ENCODE results near the gene PANK1. TPM values are rescaled to one million over a fixed set of nuclear protein-coding genes. Genes with fewer than 3 reads are reported as not detected.

Gene PANK1
- total RNA-seq, 1 donor from 2014 or later: 7.9 TPM

DNA sequence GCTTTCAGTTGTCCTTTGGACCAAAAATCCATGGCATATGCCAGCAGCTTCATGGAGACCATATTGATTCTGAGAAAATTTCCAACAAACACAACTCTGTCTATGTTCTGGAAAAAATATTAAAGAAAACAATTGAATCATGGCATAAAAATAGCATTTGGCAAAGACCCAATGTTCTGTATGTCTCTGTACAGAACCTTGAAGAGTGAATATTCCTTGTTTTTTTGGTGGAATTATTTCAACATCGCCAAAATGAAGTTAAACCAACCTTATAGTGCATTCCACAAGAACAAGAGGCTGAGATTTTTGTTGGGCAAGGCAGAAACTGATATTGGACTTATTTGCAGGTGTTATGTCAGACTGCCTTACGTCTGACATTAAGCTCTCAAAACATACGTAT, 56.4 kb downstream of the PANK1 start:
- H3K27ac ChIP-seq (ENCODE audit: low read depth, low read length): no peak overlapping the region
- H3K9ac ChIP-seq (ENCODE audit: low read length): no peak overlapping the region
- H3K79me2 ChIP-seq (ENCODE audit: insufficient read depth, low read length): no peaks in the 10 kb centered on the region
- H3K4me1 Mint-ChIP-seq (ENCODE audit: low read depth, unreplicated experiment): peaks cover 11% of the 10 kb centered on the region
- no peaks in the 10 kb centered on the region for H3K9me3 ChIP-seq (ENCODE audit: insufficient read depth, low read depth, low read length)
- H3K9me3 Mint-ChIP-seq (ENCODE audit: unreplicated experiment): no peaks in the 10 kb centered on the region
- no peak overlapping the region for H3K4me3 ChIP-seq (ENCODE audit: insufficient read depth, low read depth, low read length)
- no peak overlapping the region for H3K27ac Mint-ChIP-seq (ENCODE audit: unreplicated experiment)
- FAIRE-seq: no peak
- DNase-seq (ENCODE audit: low read depth): no peak
- H4K20me1 ChIP-seq (ENCODE audit: insufficient read depth, low read length): no peaks in the 10 kb centered on the region
- no peak overlapping the region for H2AFZ ChIP-seq (ENCODE audit: low read depth, low read length)
- H3K4me2 ChIP-seq (ENCODE audit: low read length): no peak overlapping the region
- H3K4me1 ChIP-seq (ENCODE audit: insufficient read depth, low read length): no peaks in the 10 kb centered on the region
- H3K36me3 Mint-ChIP-seq (ENCODE audit: low read depth, unreplicated experiment): peaks cover 9% of the 10 kb centered on the region
- H3K27me3 ChIP-seq (ENCODE audit: insufficient read depth, low read length): no peaks in the 10 kb centered on the region
- H3K36me3 ChIP-seq (ENCODE audit: insufficient read depth, low read length): no peaks in the 10 kb centered on the region
- TF ChIP-seq, protein P1, sequence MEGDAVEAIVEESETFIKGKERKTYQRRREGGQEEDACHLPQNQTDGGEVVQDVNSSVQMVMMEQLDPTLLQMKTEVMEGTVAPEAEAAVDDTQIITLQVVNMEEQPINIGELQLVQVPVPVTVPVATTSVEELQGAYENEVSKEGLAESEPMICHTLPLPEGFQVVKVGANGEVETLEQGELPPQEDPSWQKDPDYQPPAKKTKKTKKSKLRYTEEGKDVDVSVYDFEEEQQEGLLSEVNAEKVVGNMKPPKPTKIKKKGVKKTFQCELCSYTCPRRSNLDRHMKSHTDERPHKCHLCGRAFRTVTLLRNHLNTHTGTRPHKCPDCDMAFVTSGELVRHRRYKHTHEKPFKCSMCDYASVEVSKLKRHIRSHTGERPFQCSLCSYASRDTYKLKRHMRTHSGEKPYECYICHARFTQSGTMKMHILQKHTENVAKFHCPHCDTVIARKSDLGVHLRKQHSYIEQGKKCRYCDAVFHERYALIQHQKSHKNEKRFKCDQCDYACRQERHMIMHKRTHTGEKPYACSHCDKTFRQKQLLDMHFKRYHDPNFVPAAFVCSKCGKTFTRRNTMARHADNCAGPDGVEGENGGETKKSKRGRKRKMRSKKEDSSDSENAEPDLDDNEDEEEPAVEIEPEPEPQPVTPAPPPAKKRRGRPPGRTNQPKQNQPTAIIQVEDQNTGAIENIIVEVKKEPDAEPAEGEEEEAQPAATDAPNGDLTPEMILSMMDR (IDR thresholded peaks at IDR 0.05; ENCODE audit: insufficient read depth, low read depth, low read length): no peak
- no peak for TF ChIP-seq EZH2 (IDR thresholded peaks at IDR 0.05; ENCODE audit: insufficient read depth, low read length)
- no peaks in the 10 kb centered on the region for H3K27me3 Mint-ChIP-seq (ENCODE audit: low read depth, unreplicated experiment)
- no peak overlapping the region for H3K4me3 Mint-ChIP-seq (ENCODE audit: unreplicated experiment)

DNA sequence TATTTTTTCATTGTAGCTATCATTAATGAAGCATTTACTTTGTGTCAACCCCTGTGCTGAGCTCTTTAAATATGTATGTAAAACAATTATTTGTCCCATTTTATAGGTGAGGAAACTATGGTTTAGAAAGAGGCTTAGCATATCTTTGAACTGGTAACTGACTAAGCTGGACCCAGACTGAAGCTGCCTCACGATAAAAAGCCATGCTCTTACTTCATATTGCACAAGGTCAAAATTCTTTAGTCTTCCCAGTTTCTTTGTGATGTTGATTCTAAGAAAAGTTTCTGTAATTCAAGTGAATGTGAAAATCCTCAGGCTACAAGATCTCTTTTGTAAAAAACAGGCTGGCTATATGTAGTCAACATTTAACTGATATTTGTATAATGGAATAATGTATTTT, 63.0 kb downstream of the PANK1 start:
- H3K4me3 Mint-ChIP-seq (ENCODE audit: unreplicated experiment): no peak overlapping the region
- Histone ChIP-seq H4K20me1 (ENCODE audit: insufficient read depth, low read length) (no peaks in the 10 kb centered on the region), H3K27ac (ENCODE audit: low read depth, low read length) (no peak overlapping the region), H3K4me1 (ENCODE audit: insufficient read depth, low read length) (no peaks in the 10 kb centered on the region), H3K9me3 (ENCODE audit: insufficient read depth, low read depth, low read length) (no peaks in the 10 kb centered on the region), H3K9ac (ENCODE audit: low read length) (no peak overlapping the region), H3K27me3 (ENCODE audit: insufficient read depth, low read length) (no peaks in the 10 kb centered on the region), H2AFZ (ENCODE audit: low read depth, low read length) (no peak overlapping the region), H3K4me2 (ENCODE audit: low read length) (no peak overlapping the region), H3K4me3 (ENCODE audit: insufficient read depth, low read depth, low read length) (no peak overlapping the region), H3K36me3 (ENCODE audit: insufficient read depth, low read length) (no peaks in the 10 kb centered on the region), H3K79me2 (ENCODE audit: insufficient read depth, low read length) (no peaks in the 10 kb centered on the region)
- H3K27me3 Mint-ChIP-seq (ENCODE audit: low read depth, unreplicated experiment): no peaks in the 10 kb centered on the region
- H3K9me3 Mint-ChIP-seq (ENCODE audit: unreplicated experiment): peaks cover 2% of the 10 kb centered on the region
- FAIRE-seq: no peak
- H3K27ac Mint-ChIP-seq (ENCODE audit: unreplicated experiment): no peak overlapping the region
- TF ChIP-seq, protein P1 (IDR thresholded peaks at IDR 0.05; ENCODE audit: insufficient read depth, low read depth, low read length): no peak
- TF ChIP-seq EZH2 (IDR thresholded peaks at IDR 0.05; ENCODE audit: insufficient read depth, low read length): no peak
- peaks cover 5% of the 10 kb centered on the region for H3K4me1 Mint-ChIP-seq (ENCODE audit: low read depth, unreplicated experiment)
- DNase-seq (ENCODE audit: low read depth): no peak
- H3K36me3 Mint-ChIP-seq (ENCODE audit: low read depth, unreplicated experiment): peaks cover 2% of the 10 kb centered on the region

DNA sequence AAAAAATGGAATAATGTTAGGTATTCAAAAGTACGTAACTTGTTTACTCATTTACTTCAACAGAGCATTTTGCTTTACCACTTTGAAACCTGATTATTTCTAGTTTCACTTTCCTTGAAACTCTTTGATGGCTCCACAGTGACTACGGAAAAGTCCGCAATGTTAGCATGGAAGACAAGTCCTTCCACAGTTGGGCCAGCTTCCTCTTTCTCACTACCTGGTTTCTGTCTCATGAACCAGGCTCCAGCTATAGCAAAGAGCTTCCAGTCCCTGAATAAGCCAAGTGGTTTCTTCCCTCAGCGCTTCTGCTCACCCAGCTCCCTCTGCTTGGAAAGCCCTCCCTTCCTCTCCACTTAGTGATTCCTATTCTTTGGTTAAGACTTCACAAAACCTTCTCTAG, 64.8 kb downstream of the PANK1 start:
- FAIRE-seq (no peak), DNase-seq (ENCODE audit: low read depth) (no peak)
- H3K4me2 ChIP-seq (ENCODE audit: low read length): no peak overlapping the region
- peaks cover 2% of the 10 kb centered on the region for H3K4me1 ChIP-seq (ENCODE audit: insufficient read depth, low read length)
- H3K9me3 ChIP-seq (ENCODE audit: insufficient read depth, low read depth, low read length): no peaks in the 10 kb centered on the region
- Mint-ChIP-seq H3K9me3 (ENCODE audit: unreplicated experiment) (peaks cover 4% of the 10 kb centered on the region), H3K4me3 (ENCODE audit: unreplicated experiment) (no peak overlapping the region), H3K36me3 (ENCODE audit: low read depth, unreplicated experiment) (peaks cover 2% of the 10 kb centered on the region), H3K4me1 (ENCODE audit: low read depth, unreplicated experiment) (peaks cover 5% of the 10 kb centered on the region), H3K27ac (ENCODE audit: unreplicated experiment) (no peak overlapping the region), H3K27me3 (ENCODE audit: low read depth, unreplicated experiment) (no peaks in the 10 kb centered on the region)
- no peak overlapping the region for H2AFZ ChIP-seq (ENCODE audit: low read depth, low read length)
- TF ChIP-seq EZH2 (IDR thresholded peaks at IDR 0.05; ENCODE audit: insufficient read depth, low read length): no peak
- TF ChIP-seq, protein P1 (IDR thresholded peaks at IDR 0.05; ENCODE audit: insufficient read depth, low read depth, low read length): no peak
- H3K36me3 ChIP-seq (ENCODE audit: insufficient read depth, low read length): no peaks in the 10 kb centered on the region
- no peaks in the 10 kb centered on the region for H3K79me2 ChIP-seq (ENCODE audit: insufficient read depth, low read length)
- no peaks in the 10 kb centered on the region for H3K27me3 ChIP-seq (ENCODE audit: insufficient read depth, low read length)
- no peaks in the 10 kb centered on the region for H4K20me1 ChIP-seq (ENCODE audit: insufficient read depth, low read length)
- no peak overlapping the region for H3K9ac ChIP-seq (ENCODE audit: low read length)
- H3K27ac ChIP-seq (ENCODE audit: low read depth, low read length): no peak overlapping the region
- H3K4me3 ChIP-seq (ENCODE audit: insufficient read depth, low read depth, low read length): no peak overlapping the region
